SKM-1 (cell line): Measurements from ENCODE around the gene ZFYVE27.

ENCODE experiments used
- DNase-seq: peaks from one replicate; lab custom pipeline; 2025; ENCODE audit not compliant: unreplicated experiment; lab: John Stamatoyannopoulos, UW

ZFYVE27 gene

DNA sequence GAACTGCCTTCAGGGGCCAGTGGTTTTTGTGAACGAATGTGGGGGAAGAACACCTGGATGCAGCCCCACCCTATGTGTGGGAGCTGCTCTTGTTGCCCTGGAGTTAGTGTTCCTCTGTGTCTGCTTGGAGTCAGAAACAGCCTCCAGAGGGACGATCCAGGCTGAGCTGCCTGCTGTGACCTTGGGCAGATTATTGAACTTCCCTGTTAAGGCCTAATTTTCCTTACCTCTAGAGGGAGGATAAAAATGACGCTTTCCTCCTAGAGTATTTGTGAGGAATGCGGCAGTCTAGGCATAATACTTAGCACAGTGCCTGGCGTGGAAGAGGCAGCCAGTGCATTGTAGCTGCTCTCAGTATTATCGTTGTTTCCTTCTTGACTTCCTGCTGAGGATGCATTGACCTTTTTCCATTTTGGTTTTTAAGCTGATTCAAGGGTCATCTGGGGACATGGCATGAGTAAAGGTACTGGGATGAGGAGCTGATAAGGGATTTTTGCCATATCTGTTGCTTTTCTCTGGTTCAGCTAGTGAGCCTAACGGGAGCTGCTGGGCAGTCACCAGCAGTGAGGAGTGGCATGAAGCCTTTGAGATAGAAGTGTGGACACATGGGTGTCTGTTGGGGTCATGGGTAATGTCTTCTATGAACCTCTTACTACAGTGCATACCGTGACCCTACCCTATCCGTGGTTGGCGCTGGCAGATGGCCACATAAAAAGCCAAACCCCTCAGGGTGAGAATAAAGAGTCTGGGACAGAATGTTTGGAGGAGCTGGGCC is 6.4 kb downstream of the ZFYVE27 start:
- DNase-seq, result no peak

DNA sequence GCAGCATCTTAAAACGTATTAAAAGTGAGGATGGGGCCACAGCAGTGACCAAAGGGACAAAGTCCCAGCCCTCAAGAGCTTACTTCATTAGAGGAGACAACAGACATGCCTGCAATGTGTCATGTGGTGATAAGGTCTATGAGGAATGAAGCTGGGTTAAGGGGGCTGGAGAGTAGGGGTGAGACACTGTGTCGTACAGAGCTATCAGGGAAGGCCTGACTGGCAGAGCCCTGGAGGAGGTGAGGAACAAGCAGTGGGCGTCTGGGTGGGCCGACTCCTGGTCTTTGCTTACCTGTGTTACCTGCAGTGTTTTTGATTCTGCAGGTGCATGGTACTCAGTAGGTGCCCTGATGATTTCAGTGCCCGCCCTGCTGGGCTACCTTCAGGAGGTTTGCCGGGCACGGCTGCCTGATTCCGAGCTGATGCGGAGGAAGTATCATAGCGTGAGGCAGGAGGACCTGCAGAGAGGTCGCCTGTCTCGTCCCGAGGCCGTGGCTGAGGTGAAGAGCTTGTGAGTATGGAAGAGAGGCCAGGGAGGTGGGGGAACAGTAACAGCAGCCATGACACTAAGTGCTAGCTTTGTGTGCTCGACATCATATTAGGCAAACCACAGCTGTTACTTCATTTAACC is 7.6 kb downstream of the ZFYVE27 start:
- no peak for DNase-seq

DNA sequence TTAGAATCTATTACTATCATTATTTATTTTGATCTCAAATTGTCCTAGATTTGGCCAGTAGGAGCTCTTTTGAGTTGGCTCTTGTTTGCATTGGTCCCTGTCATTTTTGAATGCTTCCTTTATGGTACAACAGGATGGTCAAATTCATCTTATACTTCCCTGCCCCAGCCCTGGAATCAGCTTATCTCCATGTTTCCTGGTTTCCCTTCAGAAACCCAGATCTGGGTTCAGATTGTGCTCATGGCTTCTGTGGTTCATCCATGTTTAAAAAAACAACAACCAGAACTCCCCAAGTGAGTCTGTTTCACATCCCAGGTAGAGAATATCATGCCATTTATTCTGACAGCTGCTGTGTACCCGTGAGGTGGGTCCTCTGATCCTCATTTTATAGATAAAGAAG is 10.6 kb downstream of the ZFYVE27 start:
- DNase-seq, result no peak

DNA sequence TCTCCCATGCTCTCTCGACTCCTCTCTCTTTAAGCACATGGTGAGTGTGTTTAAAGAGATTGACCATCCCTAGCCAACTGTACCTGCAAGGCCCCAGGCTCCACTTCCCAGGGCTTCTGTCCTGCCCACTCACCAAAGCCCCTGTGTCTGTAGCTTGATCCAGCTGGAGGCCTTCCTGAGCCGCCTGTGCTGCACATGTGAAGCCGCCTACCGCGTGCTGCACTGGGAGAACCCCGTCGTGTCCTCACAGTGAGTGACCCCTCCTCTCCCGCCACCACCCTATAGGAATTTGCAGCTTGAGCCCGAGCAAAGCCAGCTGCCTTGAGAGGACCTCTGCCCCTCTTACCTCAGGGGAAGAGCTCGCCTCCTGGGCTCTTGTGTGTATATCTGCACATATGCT is 11.2 kb downstream of the ZFYVE27 start:
- DNase-seq, result no peak

DNA sequence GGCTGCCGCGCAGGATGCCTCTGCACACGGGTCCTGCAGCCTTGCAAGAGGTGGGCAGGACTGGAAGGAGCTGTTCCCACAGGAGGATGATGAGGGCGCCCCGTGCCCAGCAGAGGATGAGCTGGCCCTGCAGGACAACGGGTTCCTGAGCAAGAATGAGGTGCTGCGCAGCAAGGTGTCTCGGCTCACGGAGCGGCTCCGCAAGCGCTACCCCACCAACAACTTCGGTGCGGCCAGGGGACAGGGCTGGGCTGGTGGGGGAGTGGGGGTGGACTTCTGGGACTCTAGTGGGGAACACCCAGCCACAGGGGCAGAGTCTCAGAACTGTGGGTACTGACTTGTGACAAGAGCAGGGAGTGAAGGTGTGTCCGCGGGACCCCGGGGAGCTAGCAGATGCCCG is 16.0 kb downstream of the ZFYVE27 start:
- DNase-seq, result no peak

DNA sequence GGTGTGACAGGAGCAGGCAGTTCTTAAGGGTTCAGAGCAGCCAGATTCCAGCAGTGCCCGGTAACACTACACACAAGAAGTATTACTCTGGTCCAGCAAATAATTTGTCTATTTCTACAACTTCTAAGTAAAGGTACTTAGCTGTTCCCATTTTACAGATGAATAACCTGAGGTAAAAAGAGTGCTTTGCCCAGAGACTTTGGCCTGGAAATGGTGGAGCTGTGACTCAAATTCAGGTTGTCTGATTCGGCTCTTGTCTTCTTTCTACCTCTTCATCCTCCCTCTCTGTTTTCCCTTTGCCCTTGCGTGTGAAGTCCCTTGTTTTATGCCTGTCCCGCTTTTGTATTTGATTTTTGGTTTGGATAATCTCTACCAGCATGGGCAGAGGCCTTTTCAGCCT is 17.8 kb downstream of the ZFYVE27 start:
- no peak for DNase-seq

DNA sequence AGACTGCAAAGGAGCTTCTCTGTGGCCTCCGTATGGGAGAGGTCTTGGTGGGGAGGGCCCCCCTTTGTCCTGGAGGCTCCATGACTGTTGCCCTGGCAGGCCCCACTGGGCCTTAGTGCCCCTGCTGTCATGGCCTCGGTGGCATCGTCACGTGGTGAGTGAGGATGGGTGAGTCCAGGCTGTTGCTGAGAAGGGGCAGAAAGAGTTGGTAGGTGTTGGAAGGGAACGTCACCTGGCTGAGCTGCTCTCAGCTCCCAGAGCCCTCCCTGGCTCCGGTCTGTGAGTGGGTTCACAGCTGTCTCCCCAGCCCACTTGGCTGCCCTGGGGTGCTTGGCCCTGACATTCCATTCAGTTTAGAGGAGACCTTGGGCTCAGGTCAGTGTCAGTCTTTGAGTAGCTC is 18.8 kb downstream of the ZFYVE27 start:
- DNase-seq, result no peak

DNA sequence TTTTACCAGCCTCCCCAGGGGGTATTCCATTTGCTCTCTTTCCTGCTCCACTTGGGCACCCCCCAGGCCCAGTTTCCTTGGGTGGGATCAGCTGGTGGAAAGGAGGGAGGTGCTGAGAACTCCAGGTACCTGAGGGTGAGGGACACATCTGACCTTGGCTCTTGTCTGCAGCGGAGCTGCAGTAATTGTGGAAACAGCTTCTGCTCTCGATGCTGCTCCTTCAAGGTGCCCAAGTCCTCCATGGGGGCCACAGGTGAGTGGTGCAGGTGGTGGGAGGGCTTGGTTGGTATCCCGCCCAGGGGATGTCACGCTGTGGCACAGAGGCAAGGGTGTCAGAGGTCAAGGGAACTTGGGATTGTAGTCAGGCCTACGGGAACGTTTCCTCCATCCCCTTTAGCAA is 20.5 kb downstream of the ZFYVE27 start:
- DNase-seq, result no peak

DNA sequence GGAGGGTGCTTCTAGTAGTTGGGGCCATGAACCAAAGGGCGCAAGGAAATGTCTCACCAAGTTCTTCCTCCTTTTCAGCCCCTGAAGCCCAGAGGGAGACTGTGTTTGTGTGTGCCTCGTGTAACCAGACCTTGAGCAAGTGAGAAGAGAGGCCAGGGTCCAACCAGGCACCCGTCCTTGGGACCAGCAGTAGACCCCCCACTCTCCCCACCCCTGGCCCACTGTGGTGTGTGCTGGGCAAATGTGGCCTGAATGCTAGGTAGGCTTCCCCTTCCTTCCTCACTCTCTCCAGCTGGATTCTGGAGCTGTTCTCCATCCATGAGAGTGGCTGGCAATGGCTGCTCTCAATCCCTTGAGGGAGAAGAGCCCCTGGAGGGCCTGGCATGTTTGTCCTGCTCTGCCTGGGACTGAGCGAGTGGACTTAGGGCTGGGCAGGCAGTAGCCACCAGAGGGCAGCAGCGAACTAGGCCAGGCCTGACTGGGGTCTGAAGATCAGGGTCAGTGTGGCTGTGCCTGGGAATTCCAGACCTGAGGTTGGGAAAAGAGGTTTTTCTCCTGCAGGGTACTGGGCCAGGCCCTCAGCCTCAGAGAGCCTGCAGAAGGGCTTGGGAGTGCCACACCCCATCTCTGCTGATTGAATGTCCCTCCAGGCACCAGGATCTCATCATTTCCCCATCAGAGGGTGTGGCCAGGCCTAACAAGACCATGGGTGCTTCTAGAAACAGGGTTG is 22.4 kb downstream of the ZFYVE27 start:
- DNase-seq, result no peak

DNA sequence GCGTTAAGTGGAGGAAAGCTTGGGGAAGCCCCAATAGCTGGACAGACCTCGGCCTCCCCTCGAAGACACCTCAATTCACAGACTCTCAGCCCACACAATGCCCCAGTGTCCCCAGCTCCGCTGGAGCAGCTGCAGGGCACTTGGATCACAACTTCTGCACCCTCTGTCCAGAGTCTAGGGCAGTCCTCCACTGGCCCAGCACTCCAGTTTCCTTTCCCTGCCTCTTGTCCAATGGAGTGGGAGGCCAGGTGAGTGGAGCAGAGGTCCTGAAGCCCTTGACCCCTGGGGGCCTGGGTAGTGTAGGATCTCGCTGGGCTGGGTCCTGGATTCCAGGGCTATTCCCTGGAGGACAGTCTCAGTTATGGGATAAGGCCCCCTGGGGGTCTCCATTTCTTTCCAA is 23.0 kb downstream of the ZFYVE27 start:
- DNase-seq, result no peak

DNA sequence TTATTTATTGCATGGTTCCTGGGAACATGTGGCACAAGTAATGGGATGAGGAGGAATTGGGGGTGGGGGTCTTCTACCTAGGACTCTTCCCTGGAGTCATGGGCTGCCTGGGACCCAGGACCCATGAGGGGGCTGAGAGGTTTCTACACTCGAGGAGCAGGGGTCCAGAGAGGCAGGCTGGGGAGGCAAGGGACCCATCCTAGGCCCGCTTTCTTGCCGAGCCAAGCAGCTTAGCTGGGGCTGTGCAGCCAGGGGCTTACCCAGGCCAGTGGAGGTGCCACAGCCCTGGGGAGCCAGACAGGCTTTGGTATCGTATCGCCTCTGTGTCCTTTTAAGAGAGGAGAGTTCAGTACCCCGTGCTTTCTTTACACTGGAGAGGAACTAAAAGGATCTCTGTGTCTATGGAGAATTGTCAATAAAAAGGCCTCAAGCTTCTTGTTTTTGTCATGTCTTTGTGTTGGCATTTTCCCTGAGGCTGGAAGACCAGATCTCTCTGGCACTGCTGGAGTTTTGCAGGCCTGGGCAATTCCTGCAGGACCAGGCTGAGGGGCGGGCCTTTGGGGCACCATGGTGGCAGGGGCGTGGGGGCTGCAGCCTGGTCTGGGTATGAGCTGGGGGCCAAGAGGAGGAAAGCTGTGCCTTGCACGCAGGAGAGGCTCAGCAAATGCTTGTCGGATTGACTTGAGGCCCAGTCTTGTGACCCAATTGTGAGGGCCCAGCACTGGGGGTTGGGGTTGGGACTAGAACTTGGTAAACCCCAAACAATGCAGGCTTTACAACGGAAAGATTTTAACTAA is 23.7 kb downstream of the ZFYVE27 start:
- no peak for DNase-seq

DNA sequence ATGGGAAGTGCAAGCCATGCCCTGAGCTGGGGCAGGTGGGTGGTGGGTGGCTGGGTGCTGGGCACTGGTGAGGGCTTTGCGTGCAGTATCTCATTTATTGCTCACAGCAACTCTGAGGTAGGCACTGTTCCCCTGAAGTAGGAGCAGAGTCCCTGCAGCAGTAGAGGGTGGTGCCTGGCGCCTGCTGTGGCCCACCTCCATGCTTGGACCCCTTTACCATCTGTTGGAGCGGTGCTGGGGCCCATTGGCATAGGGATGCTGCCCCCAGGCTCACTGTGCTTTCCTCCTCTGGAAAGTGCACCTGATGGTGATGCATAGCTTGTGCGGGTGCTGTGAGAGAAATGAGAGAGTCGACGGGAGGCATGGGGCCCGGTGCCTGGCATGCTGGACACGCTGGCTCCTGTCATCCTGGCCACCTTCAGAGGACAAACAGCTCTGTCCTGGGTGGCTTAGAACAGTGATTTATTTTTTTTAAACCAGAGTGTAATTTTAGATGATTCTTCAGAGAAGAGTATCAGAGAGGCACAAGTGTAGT is 24.5 kb downstream of the ZFYVE27 start:
- no peak for DNase-seq

DNA sequence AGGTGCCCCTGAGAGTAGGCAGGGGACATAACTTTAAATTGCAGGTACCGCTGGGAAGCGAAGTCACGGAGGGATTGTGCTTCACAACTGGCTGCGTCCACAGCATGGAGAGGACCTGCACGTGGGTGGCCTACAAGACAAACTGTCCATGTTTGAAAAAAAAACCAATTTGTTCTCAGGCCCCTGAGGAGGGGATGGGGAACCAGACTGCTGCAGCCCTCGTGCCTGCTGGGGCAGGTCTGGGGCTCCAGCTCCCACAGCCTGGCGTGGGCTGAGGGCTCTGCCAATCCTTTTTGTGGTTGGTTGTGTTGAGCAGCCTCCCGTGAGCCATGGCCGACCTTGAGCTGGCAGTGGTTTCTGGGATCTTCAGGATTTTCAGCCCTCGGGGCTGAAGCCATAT is 25.1 kb downstream of the ZFYVE27 start:
- no peak for DNase-seq

DNA sequence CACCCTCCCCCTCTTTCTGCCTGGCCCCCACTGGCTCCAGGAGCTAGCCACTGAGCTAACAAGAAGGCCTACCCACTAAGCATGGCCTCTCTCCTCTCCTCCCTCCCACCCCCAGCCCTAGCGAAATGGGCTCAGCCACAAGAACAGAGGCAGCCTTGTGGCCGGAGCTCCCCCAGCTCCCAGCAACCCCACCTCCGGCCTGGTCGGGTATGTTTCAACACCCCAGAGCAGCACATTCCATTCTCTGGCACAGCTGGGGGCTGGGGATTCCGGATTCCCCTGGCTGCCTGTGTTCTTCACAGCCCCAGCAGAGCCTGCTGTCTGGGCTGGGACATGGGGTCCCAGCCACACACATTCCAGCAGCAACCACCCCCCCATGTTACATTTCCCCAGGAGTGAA is 25.9 kb downstream of the ZFYVE27 start:
- no peak for DNase-seq

DNA sequence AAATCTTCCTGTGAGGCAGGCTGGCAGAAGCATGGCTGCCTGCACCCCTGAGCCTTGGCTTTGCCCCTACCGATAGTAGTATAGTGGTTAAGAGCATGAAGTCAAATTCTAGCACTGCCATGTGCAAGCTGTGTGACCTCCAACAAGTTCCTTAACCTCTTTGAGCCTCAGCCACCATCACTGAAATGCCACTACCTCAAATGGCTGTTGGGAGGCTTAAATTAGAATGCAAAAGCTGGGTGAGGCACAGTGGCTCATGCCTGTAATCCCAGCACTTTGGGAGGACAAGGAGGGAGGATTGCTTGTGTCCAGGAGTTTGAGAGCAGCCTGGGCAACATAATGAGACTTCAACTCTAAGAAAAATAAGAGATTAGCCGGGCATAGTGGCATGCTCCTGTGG is 26.5 kb downstream of the ZFYVE27 start:
- no peak for DNase-seq

DNA sequence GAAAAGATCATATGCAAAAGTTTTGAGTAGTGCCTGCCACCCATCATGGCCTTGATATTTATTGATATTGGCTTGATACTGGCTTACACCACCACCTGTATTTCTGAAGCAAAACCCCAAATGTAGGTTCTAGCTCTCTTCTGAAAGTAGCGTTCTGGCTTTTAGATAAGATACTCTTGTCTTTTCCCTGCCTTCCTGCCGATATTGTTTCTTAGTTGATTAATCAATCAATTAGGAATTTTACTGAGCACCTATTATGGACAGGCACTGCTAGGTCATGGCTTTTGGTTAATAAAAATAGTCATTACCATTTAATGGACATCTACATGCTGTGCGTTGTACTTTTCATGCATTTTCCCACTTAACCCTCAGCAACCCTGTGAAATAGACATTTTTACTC is 27.0 kb downstream of the ZFYVE27 start:
- DNase-seq, result no peak

DNA sequence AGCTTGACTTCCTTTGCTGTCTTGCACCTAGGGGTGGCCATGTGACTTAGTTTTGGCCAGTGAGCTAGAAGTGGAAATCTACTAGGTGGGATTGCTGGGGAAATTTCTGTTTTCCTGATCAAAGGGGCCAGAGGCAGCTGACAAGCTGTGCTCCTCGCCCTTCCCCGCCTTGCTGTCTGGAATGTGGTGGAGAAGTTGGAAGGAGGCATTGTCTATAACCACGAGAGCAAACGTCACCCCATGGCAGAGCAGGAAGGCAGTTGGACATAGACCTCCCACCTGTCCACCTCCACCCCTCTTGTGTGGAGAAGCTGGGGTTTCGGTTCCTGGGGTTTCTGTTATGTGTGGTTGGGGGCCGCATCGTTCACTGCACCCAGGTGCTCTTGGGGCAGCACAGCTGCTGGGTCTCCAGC is 27.6 kb downstream of the ZFYVE27 start:
- no peak for DNase-seq

DNA sequence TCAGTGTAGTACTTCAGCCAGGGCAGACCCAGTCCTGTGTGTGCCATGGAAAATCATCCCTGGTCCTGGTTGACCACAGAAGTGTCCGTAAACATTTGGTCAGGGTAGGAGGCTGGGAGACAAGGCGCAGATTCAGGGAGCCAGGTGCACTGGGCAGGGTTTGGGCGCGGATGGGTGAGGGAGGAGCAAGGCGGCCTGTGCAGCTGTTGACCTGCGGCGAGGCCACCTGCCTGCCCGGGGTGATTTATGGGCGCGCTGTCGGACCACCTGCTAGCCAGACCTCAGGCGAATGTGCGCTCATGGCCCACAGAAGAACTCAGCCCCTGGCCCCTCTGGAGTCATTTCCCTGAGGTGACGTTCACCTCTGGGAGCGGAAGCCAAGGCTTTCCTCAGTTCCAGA is 28.3 kb downstream of the ZFYVE27 start:
- DNase-seq, result no peak

DNA sequence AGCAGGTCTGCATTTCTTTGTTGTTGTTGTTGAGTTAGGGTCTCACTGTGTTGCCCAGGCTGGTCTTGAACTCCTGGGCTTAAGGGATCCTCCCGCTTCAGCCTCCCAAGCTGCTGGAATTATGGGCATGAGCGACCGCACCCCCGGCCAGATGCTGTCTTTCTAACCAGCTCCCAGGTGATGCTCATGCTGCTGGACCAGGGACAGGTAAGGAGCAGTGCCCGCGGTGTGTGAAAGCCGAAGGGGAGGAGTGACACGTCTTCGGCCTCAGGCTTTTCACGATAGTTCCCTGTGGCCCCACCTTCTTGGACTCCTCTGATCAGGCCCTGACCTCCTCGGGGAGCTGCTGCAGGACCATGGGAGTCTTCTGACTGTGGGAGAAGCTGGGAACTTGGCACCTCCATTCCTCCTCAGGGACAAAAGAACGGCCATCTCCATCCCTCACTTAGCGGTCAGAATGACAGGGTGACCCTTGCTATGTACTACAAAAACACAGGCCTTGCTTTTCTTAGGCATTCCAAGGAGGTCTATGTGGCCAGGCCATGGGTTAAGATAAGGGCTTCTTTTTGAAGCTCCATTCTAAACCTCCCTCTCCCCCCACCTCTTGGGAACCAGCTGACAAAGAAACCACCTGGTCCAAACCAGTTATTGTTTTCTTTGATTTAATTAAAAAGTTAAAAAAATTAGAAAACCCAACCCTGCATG is 29.3 kb downstream of the ZFYVE27 start:
- no peak for DNase-seq
